ENCODE measurements around the gene EIF5.
A peak's percentile ranks its signal among the peaks of the same experiment; 100 is the strongest.

Gene EIF5

DNA sequence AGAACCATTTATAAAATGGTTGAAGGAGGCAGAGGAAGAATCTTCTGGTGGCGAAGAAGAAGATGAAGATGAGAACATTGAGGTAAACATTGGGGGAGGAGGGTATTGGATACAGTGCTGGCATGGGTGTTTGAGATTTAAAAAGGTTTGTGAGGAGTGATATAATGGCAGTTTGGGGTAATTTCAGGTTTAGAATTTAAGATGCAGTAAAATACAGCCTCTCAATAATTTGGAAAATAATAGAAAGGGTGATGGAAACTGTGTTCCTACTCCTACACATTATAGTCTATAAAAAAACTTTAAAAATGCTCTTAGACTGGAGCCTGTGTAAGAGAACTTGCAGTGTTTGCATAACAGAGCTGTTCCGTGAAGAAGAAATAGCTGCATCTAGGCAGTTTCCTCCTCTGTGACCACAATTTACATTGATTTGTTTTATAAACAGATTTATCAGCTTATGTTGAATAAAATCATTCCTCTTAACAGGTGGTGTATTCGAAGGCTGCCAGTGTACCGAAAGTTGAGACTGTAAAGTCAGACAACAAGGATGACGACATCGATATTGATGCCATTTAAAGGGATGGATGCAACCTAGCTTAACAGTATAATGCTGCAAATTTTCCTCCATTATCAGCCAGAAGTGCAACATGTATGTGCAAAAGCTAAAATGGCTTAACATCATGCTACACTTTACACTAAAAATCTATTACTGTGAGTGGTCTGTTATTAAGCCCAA is 6.6 kb downstream of the EIF5 start:
- no peaks in the 10 kb centered on the region for H3K9me3 ChIP-seq (ENCODE audit: control insufficient read depth, low read length)
- peaks cover 96% of the 10 kb centered on the region for H3K36me3 ChIP-seq (ENCODE audit: control insufficient read depth, insufficient read depth, low read length, severe bottlenecking)
- no peaks in the 10 kb centered on the region for H3K27me3 ChIP-seq (replicated peaks; ENCODE audit: control insufficient read depth, insufficient read depth, low read length)
- H3K9ac ChIP-seq (ENCODE audit: low read length) = peak overlapping the region; percentile 13
- peaks cover 37% of the 10 kb centered on the region for H3K4me1 ChIP-seq (ENCODE audit: control insufficient read depth, insufficient read depth, low read length)
- DNase-seq (ENCODE audit: low read depth) = no peak
- H3K4me3 ChIP-seq (ENCODE audit: low read length) = no peak overlapping the region

DNA sequence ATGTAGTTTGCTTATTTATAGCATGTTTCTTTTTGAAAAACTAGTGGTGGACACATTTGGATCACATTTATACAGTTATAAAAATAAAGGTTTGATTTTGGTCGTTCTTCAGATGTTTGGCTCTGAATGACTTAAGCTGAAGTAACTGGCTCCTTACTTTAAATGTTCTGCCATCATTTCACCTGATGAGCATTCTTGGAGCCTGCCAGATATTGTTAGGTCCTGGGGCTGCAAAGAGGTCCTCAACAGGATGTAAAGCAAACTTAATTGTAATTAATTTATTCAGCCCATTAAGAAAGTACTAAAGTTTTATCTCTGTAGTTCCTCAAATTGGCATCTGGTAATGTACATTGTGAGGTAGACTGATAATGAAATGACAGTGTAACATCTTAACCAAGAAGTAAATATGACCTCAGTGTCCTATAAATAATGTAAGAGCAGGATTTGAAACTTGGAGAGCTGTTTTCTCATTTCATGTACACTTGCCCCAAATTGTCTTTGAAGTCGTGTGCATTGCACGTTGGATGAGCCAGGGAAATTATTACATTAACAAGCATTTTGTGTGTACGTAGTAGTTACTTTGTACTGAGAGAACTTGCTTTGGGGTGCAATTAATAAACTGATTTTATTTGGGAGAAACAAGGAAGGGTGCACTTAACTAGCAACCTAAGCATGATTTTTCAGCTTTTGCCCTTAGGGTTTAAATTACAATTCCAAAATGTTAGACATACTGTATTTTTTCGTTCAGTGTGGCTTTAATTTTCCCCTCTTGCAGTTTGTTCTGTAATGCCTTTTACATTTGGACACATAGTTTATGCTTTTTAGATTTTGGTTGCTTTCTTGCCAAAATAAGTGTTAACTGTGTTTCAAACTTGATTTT is 7.5 kb downstream of the EIF5 start:
- Histone ChIP-seq H3K27me3 (replicated peaks; ENCODE audit: control insufficient read depth, insufficient read depth, low read length) (no peaks in the 10 kb centered on the region), H3K4me3 (ENCODE audit: low read length) (no peak overlapping the region), H3K4me1 (ENCODE audit: control insufficient read depth, insufficient read depth, low read length) (peaks cover 29% of the 10 kb centered on the region), H3K9me3 (ENCODE audit: control insufficient read depth, low read length) (no peaks in the 10 kb centered on the region), H3K9ac (ENCODE audit: low read length) (no peak overlapping the region), H3K36me3 (ENCODE audit: control insufficient read depth, insufficient read depth, low read length, severe bottlenecking) (peaks cover 87% of the 10 kb centered on the region)
- no peak for DNase-seq (ENCODE audit: low read depth)

DNA sequence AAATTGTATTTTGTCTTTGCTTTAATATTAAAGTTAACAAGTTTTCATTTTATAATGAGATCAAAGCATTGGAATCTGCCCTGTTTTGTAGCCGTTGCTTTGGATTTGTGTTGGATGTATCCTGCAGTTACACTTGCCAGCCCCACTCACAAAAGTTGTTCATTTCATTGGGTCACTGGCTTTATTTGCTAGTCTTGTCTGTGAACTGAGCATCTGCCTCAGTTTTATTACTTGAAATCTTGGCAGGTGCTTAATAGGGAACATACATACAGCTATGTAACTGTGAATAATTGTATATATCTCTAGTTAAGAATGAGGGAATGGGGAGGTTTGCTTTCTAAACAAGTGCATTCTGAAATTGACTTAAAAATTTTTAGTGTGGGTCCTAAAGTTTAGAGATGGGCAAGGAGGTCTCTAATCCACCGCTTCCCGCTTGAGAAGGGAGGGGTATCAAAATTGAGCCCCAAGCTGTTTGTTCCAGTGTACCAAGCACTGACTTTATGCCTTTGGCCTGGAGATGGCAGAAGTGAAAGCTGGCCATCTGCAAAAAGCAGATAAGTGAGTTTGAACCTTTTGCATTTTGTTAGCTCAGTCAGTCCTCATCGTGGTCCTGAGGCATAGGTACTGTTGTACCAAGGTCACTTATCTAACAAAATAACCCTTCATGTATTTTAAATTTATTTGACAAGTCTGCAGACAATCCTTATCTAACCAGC is 9.3 kb downstream of the EIF5 start:
- H3K4me3 ChIP-seq (ENCODE audit: low read length) = no peak overlapping the region
- no peak for DNase-seq (ENCODE audit: low read depth)
- H3K9ac ChIP-seq (ENCODE audit: low read length) = no peak overlapping the region
- H3K9me3 ChIP-seq (ENCODE audit: control insufficient read depth, low read length) = no peaks in the 10 kb centered on the region
- H3K36me3 ChIP-seq (ENCODE audit: control insufficient read depth, insufficient read depth, low read length, severe bottlenecking) = peaks cover 69% of the 10 kb centered on the region
- H3K27me3 ChIP-seq (replicated peaks; ENCODE audit: control insufficient read depth, insufficient read depth, low read length) = no peaks in the 10 kb centered on the region
- peaks cover 14% of the 10 kb centered on the region for H3K4me1 ChIP-seq (ENCODE audit: control insufficient read depth, insufficient read depth, low read length)

DNA sequence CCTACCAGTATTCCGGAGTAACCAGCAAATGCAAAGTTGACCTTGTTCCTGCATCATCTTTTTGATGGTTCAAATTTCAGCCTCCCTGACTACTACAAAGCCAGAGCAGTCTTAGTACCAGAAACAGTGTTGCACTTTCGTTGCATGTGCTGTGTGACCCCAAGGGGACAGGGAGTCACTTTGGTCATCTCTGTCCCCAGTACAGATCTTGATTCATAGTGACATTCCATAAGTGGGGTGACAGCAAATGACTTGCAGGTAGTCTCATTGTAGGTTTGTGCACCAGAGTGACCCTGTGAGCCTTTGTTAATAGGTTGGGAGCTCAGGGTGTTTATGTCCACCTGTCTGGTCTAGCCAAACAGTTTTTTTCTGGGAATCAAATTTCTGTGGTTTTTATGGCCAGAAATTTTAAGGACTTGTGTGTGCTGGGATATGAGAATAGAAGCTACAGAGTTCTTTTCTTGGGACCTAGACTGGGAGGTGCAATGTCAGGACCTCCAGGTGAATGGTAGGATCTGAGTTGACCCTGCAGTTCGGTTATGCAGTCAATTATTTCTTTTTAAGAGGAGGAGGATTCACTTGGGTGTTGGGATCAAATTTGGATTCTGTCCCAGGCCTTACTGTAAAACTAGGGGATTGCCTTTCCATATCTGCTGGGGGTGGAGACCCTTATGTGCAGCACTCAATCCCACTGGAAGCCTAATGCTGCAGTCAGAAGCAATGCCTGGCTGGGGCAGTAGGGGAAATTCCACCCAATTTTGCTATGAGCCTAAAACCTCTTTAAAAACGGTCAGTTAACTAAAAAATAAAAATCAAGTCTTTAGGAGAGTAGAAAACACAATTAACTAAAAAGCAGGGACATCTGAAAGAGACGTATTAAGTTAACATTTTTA is 10.1 kb downstream of the EIF5 start:
- DNase-seq (ENCODE audit: low read depth) = no peak
- no peak overlapping the region for H3K4me3 ChIP-seq (ENCODE audit: low read length)
- H3K27me3 ChIP-seq (replicated peaks; ENCODE audit: control insufficient read depth, insufficient read depth, low read length) = no peaks in the 10 kb centered on the region
- peaks cover 61% of the 10 kb centered on the region for H3K36me3 ChIP-seq (ENCODE audit: control insufficient read depth, insufficient read depth, low read length, severe bottlenecking)
- H3K4me1 ChIP-seq (ENCODE audit: control insufficient read depth, insufficient read depth, low read length) = peaks cover 14% of the 10 kb centered on the region
- no peaks in the 10 kb centered on the region for H3K9me3 ChIP-seq (ENCODE audit: control insufficient read depth, low read length)
- H3K9ac ChIP-seq (ENCODE audit: low read length) = no peak overlapping the region

DNA sequence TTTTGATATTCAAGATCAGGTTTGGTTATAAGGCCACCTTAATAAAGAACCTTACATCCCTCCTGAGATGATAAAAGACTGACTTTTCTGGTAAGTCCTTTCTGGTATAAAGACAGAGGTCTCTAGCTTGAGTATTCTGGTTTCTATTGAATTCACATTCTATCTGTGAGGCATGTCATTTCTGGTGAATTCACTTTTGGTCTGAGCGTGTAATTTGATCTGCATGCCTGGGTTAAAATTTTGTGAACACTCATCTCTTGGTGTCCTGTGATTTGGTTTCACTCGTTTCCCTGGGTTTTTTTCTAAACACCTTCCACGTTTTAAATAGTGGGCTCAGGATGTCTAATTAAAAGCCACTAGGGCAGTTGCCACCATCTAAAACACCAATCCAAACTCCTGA is 12.2 kb downstream of the EIF5 start:
- Histone ChIP-seq H3K9me3 (ENCODE audit: control insufficient read depth, low read length) (no peaks in the 10 kb centered on the region), H3K36me3 (ENCODE audit: control insufficient read depth, insufficient read depth, low read length, severe bottlenecking) (peaks cover 39% of the 10 kb centered on the region), H3K9ac (ENCODE audit: low read length) (peak overlapping the region; percentile 54), H3K4me3 (ENCODE audit: low read length) (no peak overlapping the region), H3K27me3 (replicated peaks; ENCODE audit: control insufficient read depth, insufficient read depth, low read length) (no peaks in the 10 kb centered on the region), H3K4me1 (ENCODE audit: control insufficient read depth, insufficient read depth, low read length) (peaks cover 14% of the 10 kb centered on the region)
- DNase-seq (ENCODE audit: low read depth) = no peak

DNA sequence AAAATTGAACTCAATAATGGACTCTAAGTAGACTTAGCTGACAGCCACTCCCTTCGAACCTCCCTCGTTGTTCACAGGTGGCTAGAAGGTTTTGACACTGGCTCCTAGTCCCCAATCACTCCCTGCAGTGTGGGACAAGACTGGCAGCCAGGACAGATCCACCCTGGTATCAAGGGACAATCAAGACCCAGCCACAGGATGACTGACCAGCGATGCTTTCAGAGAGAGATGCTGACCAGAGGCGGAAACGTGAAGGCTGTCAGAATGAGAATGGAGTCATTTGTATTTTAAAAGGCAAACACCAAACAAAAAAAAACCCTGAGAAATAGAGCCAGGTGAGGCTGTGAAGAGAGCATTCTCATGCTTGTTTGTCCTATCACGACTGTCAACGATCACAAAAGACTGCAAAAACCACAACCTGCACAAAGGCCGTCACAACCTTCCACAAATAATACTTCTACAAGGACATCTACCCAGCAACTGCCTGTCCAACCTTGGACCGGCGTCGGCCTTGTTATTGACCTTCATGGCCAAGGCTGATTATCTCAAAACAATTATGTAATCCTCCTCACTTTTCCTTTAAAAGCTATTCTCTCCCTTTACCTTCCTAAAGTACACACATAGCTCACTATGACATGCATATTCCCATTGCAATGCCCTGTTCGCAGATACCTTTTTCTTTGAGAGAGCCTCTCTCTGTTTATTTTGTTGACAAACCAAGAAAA is 13.2 kb downstream of the EIF5 start:
- no peak for DNase-seq (ENCODE audit: low read depth)
- Histone ChIP-seq H3K4me1 (ENCODE audit: control insufficient read depth, insufficient read depth, low read length) (peaks cover 14% of the 10 kb centered on the region), H3K4me3 (ENCODE audit: low read length) (no peak overlapping the region), H3K9ac (ENCODE audit: low read length) (no peak overlapping the region), H3K9me3 (ENCODE audit: control insufficient read depth, low read length) (no peaks in the 10 kb centered on the region), H3K27me3 (replicated peaks; ENCODE audit: control insufficient read depth, insufficient read depth, low read length) (no peaks in the 10 kb centered on the region), H3K36me3 (ENCODE audit: control insufficient read depth, insufficient read depth, low read length, severe bottlenecking) (peaks cover 30% of the 10 kb centered on the region)

DNA sequence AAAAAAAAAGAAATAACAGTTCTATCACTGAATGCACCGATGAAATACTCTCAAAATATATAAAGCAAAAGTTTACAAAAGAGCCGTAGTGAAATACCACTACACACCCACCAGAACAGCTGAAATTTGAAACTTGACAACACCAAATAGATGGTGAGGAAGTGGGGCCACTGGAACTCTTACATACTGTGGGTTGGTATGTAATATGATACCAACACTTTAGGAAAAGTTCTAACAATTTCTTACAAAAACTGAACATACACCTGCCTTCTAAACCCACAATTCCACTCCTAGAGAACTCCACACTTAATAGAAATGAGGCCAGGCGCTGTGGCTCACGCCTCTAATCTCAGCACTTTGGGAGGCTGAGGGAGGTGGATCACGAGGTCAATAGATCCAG is 14.1 kb downstream of the EIF5 start:
- Histone ChIP-seq H3K9me3 (ENCODE audit: control insufficient read depth, low read length) (no peaks in the 10 kb centered on the region), H3K4me1 (ENCODE audit: control insufficient read depth, insufficient read depth, low read length) (peaks cover 12% of the 10 kb centered on the region), H3K27me3 (replicated peaks; ENCODE audit: control insufficient read depth, insufficient read depth, low read length) (no peaks in the 10 kb centered on the region), H3K4me3 (ENCODE audit: low read length) (no peak overlapping the region), H3K36me3 (ENCODE audit: control insufficient read depth, insufficient read depth, low read length, severe bottlenecking) (peaks cover 21% of the 10 kb centered on the region), H3K9ac (ENCODE audit: low read length) (no peak overlapping the region)
- peak; percentile 31 for DNase-seq (ENCODE audit: low read depth)

GRCh38 chr14:103349982-103350381 is 15.9 kb downstream of the EIF5 start:
- no peaks in the 10 kb centered on the region for H3K27me3 ChIP-seq (replicated peaks; ENCODE audit: control insufficient read depth, insufficient read depth, low read length)
- no peak for DNase-seq (ENCODE audit: low read depth)

DNA sequence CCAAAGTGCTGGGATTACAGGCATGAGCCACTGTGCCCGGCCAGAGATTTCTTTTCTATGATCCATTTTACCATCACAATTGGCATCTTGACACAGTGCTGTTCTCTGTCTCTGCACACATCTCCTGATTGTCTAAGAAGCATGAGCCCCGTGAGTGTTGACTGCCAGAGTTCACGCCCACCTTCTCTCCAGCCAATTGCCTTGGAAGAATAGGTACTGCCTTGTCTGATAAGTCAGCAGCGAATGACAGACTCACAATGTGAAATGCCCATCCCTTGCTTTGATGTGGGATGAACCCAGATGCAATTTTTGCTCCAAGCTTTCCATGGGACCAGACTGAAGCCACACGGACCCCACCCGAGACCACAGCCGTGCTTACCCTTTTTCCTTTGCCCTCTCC is 19.3 kb downstream of the EIF5 start:
- no peak overlapping the region for H3K4me3 ChIP-seq (ENCODE audit: low read length)
- H3K36me3 ChIP-seq (ENCODE audit: control insufficient read depth, insufficient read depth, low read length, severe bottlenecking) = no peaks in the 10 kb centered on the region
- no peaks in the 10 kb centered on the region for H3K27me3 ChIP-seq (replicated peaks; ENCODE audit: control insufficient read depth, insufficient read depth, low read length)
- H3K9ac ChIP-seq (ENCODE audit: low read length) = no peak overlapping the region
- DNase-seq (ENCODE audit: low read depth) = no peak
- H3K4me1 ChIP-seq (ENCODE audit: control insufficient read depth, insufficient read depth, low read length) = peaks cover 5% of the 10 kb centered on the region
- no peaks in the 10 kb centered on the region for H3K9me3 ChIP-seq (ENCODE audit: control insufficient read depth, low read length)

More at GRCh38 chr14:103349982-103350381, 15.9 kb downstream of the EIF5 start:
- Histone ChIP-seq H3K4me1 (ENCODE audit: control insufficient read depth, insufficient read depth, low read length) (peaks cover 7% of the 10 kb centered on the region), H3K36me3 (ENCODE audit: control insufficient read depth, insufficient read depth, low read length, severe bottlenecking) (peaks cover 2% of the 10 kb centered on the region), H3K9ac (ENCODE audit: low read length) (no peak overlapping the region), H3K4me3 (ENCODE audit: low read length) (no peak overlapping the region), H3K9me3 (ENCODE audit: control insufficient read depth, low read length) (no peaks in the 10 kb centered on the region)

GRCh38 chr14:103354141-103354540 is 20.1 kb downstream of the EIF5 start:
- Histone ChIP-seq H3K4me1 (ENCODE audit: control insufficient read depth, insufficient read depth, low read length) (peaks cover 5% of the 10 kb centered on the region), H3K27me3 (replicated peaks; ENCODE audit: control insufficient read depth, insufficient read depth, low read length) (no peaks in the 10 kb centered on the region), H3K4me3 (ENCODE audit: low read length) (no peak overlapping the region), H3K9ac (ENCODE audit: low read length) (no peak overlapping the region), H3K9me3 (ENCODE audit: control insufficient read depth, low read length) (no peaks in the 10 kb centered on the region), H3K36me3 (ENCODE audit: control insufficient read depth, insufficient read depth, low read length, severe bottlenecking) (no peaks in the 10 kb centered on the region)
- no peak for DNase-seq (ENCODE audit: low read depth)
